ENCODE results near the gene CHRND. TPM values are rescaled to one million over a fixed set of nuclear protein-coding genes. Genes with fewer than 3 reads are reported as not detected.

Gene CHRND
- total RNA-seq = not detected
- long read RNA-seq = 0 reads

- ATAC-seq (peak; percentile 53), DNase-seq (ENCODE audit: missing footprints) (peak; percentile 61)
- intact Hi-C loops (cut with DNase I) = no loop called here
Observed at GRCh38 chr2:232525791-232526371, at the start of gene CHRND. Gene CHRND (plus strand): TSS chr2:232526160. CDS start chr2:232526216, 56 bp downstream.

- intact Hi-C loops (cut with DNase I) = no loop called here
- no peak for ATAC-seq
- no peak for DNase-seq (ENCODE audit: missing footprints)
Observed at GRCh38 chr2:232476791-232477190, 49.2 kb upstream of the CHRND start.

GRCh38 chr2:232477751-232478510 lies 48.0 kb upstream of the CHRND start:
- intact Hi-C loops (cut with DNase I) = no loop called here
- DNase-seq (ENCODE audit: missing footprints) (no peak), ATAC-seq (no peak)

GRCh38 chr2:232478571-232479340 lies 47.2 kb upstream of the CHRND start:
- ATAC-seq = no peak
- intact Hi-C loops (cut with DNase I) = no loop called here
- DNase-seq (ENCODE audit: missing footprints) = no peak

GRCh38 chr2:232479341-232480200 lies 46.4 kb upstream of the CHRND start:
- intact Hi-C loops (cut with DNase I) = no loop called here
- no peak for DNase-seq (ENCODE audit: missing footprints)

GRCh38 chr2:232480201-232481190 lies 45.5 kb upstream of the CHRND start:
- intact Hi-C loops (cut with DNase I) = no loop called here
- ATAC-seq (no peak), DNase-seq (ENCODE audit: missing footprints) (no peak)

More at GRCh38 chr2:232479341-232480200, 46.4 kb upstream of the CHRND start:
- no peak for ATAC-seq

- intact Hi-C loops (cut with DNase I) = no loop called here
- DNase-seq (ENCODE audit: missing footprints) (no peak), ATAC-seq (no peak)
Observed at GRCh38 chr2:232481322-232482140, 44.4 kb upstream of the CHRND start.

GRCh38 chr2:232482301-232483238 lies 43.4 kb upstream of the CHRND start:
- intact Hi-C loops (cut with DNase I) = no loop called here
- DNase-seq (ENCODE audit: missing footprints) (no peak), ATAC-seq (no peak)

GRCh38 chr2:232483311-232483922 lies 42.5 kb upstream of the CHRND start:
- no peak for DNase-seq (ENCODE audit: missing footprints)

GRCh38 chr2:232483923-232484627 lies 41.9 kb upstream of the CHRND start:
- no peak for ATAC-seq
- intact Hi-C loops (cut with DNase I) = no loop called here
- DNase-seq (ENCODE audit: missing footprints) = no peak

More at GRCh38 chr2:232483311-232483922, 42.5 kb upstream of the CHRND start:
- no peak for ATAC-seq
- intact Hi-C loops (cut with DNase I) = no loop called here

GRCh38 chr2:232484628-232485347 lies 41.2 kb upstream of the CHRND start:
- DNase-seq (ENCODE audit: missing footprints) (no peak), ATAC-seq (no peak)
- intact Hi-C loops (cut with DNase I) = no loop called here

GRCh38 chr2:232485348-232485756 lies 40.6 kb upstream of the CHRND start:
- intact Hi-C loops (cut with DNase I) = no loop called here
- ATAC-seq (no peak), DNase-seq (ENCODE audit: missing footprints) (no peak)

- intact Hi-C loops (cut with DNase I) = no loop called here
- DNase-seq (ENCODE audit: missing footprints) (no peak), ATAC-seq (no peak)
Observed at GRCh38 chr2:232485757-232486557, 40.0 kb upstream of the CHRND start.

Measured in Right ventricle myocardium inferior (tissue), 1 donor.